ENCODE measurements around the gene RFX7.

- TF ChIP-seq, protein P1, sequence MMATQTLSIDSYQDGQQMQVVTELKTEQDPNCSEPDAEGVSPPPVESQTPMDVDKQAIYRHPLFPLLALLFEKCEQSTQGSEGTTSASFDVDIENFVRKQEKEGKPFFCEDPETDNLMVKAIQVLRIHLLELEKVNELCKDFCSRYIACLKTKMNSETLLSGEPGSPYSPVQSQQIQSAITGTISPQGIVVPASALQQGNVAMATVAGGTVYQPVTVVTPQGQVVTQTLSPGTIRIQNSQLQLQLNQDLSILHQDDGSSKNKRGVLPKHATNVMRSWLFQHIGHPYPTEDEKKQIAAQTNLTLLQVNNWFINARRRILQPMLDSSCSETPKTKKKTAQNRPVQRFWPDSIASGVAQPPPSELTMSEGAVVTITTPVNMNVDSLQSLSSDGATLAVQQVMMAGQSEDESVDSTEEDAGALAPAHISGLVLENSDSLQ (IDR thresholded peaks at IDR 0.05) = no peak
- TF ChIP-seq ZNF384 (IDR thresholded peaks at IDR 0.05) = no peak
- no peak for TF ChIP-seq ARNT (IDR thresholded peaks at IDR 0.05)
- TF ChIP-seq ELF4 (IDR thresholded peaks at IDR 0.05) = no peak
- TF ChIP-seq FOXK2 (IDR thresholded peaks at IDR 0.05) = no peak
- no peak for TF ChIP-seq L3MBTL2 (conservative IDR thresholded peaks at IDR 0.05)
- no peak for TF ChIP-seq LEF1 (IDR thresholded peaks at IDR 0.05; ENCODE audit: borderline replicate concordance)
- TF ChIP-seq CTBP1 (IDR thresholded peaks at IDR 0.05; ENCODE audit: borderline replicate concordance) = no peak
- TF ChIP-seq SP1 (IDR thresholded peaks at IDR 0.05) = no peak
- TF ChIP-seq FOXM1 (IDR thresholded peaks at IDR 0.05; ENCODE audit: borderline replicate concordance) = no peak
Measured at GRCh38 chr15:56244811-56245576, 1.3 kb upstream of the RFX7 start.

Data from HEK293T (cell line).